Activated gamma-delta T cell treated with anti-CD3 and anti-CD28 coated beads, Interleukin-2, amount 50 U/mL, for 16 hours (primary cell): ENCODE data around the gene PLEKHM1.

Source experiments
- DNase-seq: peaks from one replicate; pipeline ENCODE4 v3.0.0-alpha.2; 2020; ENCODE audit warnings: low read depth

The PLEKHM1 gene

GRCh38 chr17:45427181-45427835 is 63.2 kb downstream of the PLEKHM1 start:
- DNase-seq: no peak

GRCh38 chr17:45426561-45426960 is 64.0 kb downstream of the PLEKHM1 start:
- DNase-seq: no peak

GRCh38 chr17:45425984-45426413 is 64.5 kb downstream of the PLEKHM1 start:
- DNase-seq: no peak

DNA sequence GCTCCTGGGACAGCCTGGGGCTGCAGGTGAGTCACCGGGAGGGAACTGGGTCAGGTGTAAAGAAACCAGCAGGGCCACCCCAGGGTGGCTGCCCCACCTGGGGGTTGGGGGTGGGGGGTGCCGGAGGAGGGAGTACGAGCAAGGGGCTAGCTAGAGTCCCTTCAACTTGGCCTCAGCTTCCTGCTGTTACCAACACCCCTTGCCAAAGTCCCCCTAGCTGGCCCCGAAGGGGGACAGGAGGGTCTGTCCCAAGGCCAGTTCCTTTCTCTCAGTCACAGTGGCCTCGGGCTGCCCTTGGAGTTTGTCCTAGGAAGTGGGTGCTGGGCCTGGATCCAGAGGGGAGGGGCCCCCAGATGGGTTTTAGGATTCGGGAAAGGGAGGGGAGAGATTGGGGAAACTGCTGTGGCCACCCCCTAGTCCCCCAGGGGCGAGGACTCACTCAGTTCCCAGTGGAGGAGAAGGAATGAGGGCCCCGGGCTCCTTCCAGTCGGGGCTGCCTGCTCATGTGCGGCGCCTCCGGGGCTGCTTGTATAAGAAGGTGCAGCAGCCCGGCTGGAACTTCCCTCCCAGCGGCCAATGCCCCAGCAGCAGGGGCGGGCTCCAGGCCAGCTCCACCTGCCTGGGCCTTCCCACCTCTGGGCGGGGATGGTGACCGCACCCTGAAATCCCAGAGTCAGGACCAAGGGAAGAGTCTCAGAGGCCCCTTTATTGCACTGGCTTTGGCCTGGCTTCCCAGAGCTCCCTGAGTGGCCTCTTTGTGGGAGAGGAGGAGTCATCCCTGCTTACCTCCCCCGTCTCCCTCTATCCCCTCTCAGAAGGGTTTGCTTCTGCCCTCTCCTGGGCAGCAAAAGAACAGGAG is 65.2 kb downstream of the PLEKHM1 start:
- DNase-seq: no peak

GRCh38 chr17:45424769-45425124 is 65.8 kb downstream of the PLEKHM1 start:
- no peak for DNase-seq

DNA sequence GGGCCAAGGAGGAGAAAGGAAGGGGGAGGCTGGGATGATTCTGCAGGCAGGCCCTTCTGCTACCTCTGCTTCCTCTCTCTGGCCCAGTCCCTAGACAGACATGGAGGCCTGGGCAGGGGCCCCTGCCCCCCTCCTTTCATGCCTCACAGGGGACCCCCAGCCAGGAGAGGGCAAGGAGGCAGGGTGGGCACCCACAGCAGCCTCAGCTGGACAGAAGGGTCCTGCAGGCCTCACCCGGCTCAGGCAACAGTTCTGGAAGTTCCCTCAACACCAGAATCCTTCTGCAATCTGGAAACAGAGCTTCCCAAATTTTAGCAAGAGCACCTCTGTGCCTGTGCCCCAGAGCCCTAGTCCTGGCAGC is 66.6 kb downstream of the PLEKHM1 start:
- DNase-seq: no peak

DNA sequence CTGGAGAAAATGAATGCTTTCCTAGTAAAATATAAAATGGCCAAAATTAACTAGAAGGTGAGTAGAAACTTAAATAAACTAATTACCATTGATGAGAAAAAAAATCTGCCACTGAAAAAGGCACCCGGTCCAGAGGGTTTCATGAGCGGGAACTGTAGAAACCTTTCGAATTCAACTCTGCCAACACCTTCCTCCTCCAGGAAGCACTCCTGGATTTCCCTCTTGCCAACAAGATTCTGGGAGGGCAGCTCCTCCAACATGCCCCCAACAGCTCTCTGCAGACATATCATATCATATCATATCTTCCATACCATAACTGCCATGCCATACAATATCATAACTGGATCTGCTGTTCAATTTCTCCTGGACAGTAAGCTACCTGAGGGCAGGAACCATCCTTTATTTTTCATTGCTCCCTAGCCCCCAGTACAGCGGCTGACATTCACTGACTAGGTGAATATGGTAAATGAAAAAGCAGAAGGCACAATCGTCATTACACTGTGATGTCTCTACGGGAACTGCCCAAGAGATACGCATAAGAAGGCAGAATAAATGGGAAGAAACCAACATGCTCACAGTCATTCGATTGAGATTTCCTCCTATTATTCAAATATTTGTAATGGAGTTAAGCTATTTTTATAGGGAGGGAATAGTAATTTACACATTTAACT is 67.1 kb downstream of the PLEKHM1 start:
- no peak for DNase-seq

- DNase-seq: no peak
Observed at GRCh38 chr17:45414990-45415881, 75.3 kb downstream of the PLEKHM1 start.

DNA sequence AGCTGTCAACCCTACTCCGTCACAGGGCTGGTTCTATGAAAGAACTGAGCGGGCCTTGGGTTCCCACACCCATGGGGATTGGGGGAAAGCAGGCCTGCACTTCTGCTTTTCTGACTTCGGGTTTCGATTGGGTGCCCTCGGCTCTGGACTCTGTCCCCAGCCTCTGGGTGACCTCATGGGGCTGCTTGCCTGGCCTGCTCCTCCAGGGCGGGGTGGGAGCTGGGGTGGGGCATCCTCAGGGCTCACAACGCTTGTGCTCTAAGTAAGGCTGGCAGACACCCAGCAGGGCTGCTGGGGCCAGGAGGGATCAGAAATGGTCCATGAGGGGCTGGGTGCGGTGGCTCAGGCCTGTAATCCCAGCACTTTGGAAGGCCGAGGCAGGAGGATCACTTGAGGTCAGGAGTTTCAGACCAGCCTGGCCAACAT is 77.0 kb downstream of the PLEKHM1 start:
- DNase-seq: no peak

GRCh38 chr17:45411348-45412105 is 79.0 kb downstream of the PLEKHM1 start:
- DNase-seq: no peak

GRCh38 chr17:45410144-45411091 is 80.1 kb downstream of the PLEKHM1 start:
- peak; percentile 32 for DNase-seq

- DNase-seq: no peak
Observed at GRCh38 chr17:45409659-45410076, 80.9 kb downstream of the PLEKHM1 start.

DNA sequence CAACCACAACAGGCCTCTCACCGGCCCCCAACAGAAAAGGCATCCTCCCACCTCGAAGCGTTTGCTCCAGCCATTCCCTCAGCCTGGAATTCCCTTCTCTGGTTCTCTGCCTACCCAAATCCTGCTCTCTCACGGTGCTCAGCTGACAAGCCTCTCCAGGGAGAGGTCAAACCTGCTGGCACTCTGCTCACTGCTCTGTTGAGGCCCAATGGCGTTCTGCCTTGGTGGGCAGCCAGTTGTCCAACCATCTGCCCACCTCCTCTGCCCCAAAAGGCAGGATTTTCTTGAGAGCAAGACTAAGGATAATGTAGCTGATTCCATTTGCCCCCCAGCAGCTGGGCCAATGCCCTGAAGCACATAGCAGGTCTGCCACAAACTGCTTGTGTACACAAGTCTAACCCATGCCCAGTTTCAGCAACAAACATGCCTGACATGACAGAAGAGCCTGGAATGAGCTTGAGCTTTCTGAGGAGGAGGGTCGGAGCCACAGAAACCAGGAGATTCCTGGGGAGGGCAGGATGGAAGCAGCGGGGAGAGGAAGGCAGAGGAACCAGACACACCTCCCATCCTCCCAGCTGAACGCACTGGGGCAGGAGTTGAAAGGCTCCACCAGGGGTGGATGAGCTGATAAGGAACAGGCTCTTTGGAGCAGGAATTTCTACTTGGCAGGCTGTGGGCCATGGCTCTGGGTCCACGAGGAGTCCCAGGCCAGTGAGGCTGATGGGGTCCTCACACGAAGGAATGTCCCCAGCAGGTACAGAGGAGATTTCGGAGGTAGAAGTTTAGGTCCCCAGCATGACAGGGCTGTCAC is 81.7 kb downstream of the PLEKHM1 start:
- DNase-seq: no peak

DNA sequence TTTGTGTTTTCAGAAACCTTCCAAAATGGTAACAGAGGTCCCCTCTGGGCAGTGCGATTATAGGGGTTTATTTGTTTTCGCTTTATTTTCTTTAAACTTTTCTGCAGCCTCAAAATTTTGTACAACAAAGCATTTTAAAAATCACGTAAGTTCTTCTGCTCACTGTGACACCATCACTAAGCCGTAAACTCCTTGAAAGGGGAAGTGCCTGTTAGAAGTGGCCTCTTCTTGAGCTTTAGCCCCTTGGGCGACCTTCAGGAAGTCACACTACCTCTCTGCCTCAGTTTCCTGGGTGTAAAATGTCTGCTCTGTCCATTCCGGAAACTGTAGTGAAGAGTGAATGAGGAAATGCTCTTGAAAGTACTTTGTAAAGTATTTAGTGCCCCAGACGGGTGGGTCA is 84.4 kb downstream of the PLEKHM1 start:
- no peak for DNase-seq

GRCh38 chr17:45405250-45406086 is 85.1 kb downstream of the PLEKHM1 start:
- DNase-seq: no peak

- no peak for DNase-seq
Observed at GRCh38 chr17:45404870-45405249, 85.7 kb downstream of the PLEKHM1 start.

- DNase-seq: no peak
Observed at GRCh38 chr17:45403906-45404490, 86.5 kb downstream of the PLEKHM1 start.

- DNase-seq: no peak
Observed at GRCh38 chr17:45402916-45403315, 87.6 kb downstream of the PLEKHM1 start.
